Liver (tissue), 3 donors: ENCODE data around the gene UBE2E2.

ENCODE experiments used
- EGR1 ChIP-seq, 2 donors: IDR thresholded peaks; 2 replicates each; pipeline ENCODE4 v1.6.1; 2016 to 2018; ENCODE audit warnings: antibody characterized with exemption in 2 of 2, low read depth in 2 of 2
- GABPA ChIP-seq, 2 donors: IDR thresholded peaks in 1 of 2; conservative IDR thresholded peaks in 1 of 2; 2 replicates each; pipeline ENCODE4 v1.6.1; 2016; ENCODE audit warnings: antibody characterized with exemption in 2 of 2, mild to moderate bottlenecking in 1 of 2, moderate library complexity in 1 of 2
- HNF4G ChIP-seq: IDR thresholded peaks from 2 replicates; pipeline ENCODE4 v1.6.1; 2016; ENCODE audit warnings: antibody characterized with exemption
- JUND ChIP-seq, 2 donors: IDR thresholded peaks; 2 replicates each; pipeline ENCODE4 v1.6.1; 2016; ENCODE audit warnings: antibody characterized with exemption in 2 of 2
- RAD21 ChIP-seq, 2 donors: IDR thresholded peaks; 2 replicates each; pipeline ENCODE4 v1.6.1; 2016; ENCODE audit warnings: antibody characterized with exemption in 2 of 2, mild to moderate bottlenecking in 2 of 2
- SP1 ChIP-seq: IDR thresholded peaks from 2 replicates; pipeline ENCODE4 v1.6.1; 2018; ENCODE audit warnings: antibody characterized with exemption, mild to moderate bottlenecking
- YY1 ChIP-seq: IDR thresholded peaks from 2 replicates; pipeline ENCODE4 v1.6.1; 2016; ENCODE audit warnings: antibody characterized with exemption, mild to moderate bottlenecking
- TF ChIP-seq, protein P1 (sequence below): fragments of 150-350 bp; IDR thresholded peaks from 2 replicates; pipeline ENCODE4 v1.5.1; 2017; ENCODE audit warnings: improper control_type of control experiment, low read depth, low read length; ENCODE audit not compliant: missing input control
- TF ChIP-seq, protein P2 (sequence below): IDR thresholded peaks from 2 replicates; pipeline ENCODE4 v1.6.1; 2016; ENCODE audit warnings: antibody characterized with exemption
- TF ChIP-seq, protein P3 (sequence below): IDR thresholded peaks from 2 replicates; pipeline ENCODE4 v1.6.1; 2016; ENCODE audit warnings: antibody characterized with exemption, mild to moderate bottlenecking
- TF ChIP-seq, protein P4 (sequence below): IDR thresholded peaks from 2 replicates; pipeline ENCODE4 v1.6.1; 2016; ENCODE audit warnings: antibody characterized with exemption
- donor health status: healthy.
- donor health status: healthy.

DNA sequence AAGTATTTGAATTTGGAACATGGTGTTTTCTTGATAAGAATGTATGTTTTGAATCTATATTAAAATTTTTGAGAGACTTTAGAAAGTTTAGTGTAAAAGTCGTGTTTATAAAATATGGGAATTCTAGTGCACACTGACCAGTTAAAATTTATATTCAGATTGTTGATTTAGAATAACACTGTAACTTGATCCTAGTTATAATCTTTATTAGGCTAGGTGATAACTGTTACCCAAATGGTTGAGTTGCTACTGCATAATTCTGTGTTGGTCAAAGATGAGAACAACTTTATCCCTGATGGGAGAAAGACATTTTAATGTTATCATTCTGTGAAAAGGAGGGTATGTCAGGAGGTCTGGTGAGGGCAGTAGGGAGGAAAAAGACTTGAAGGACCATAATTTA, 249.3 kb downstream of the UBE2E2 start:
- TF ChIP-seq HNF4G (no peak), EGR1 (IDR thresholded peaks at IDR 0.05; ENCODE audit: low read depth in 2 of 2) (no peak), SP1 (no peak), GABPA (IDR thresholded peaks at IDR 0.05 in 1 of 2, conservative IDR thresholded peaks at IDR 0.05 in 1 of 2) (no peak), JUND (IDR thresholded peaks at IDR 0.05) (no peak), RAD21 (IDR thresholded peaks at IDR 0.05) (no peak), YY1 (no peak)
- TF ChIP-seq, protein P1, sequence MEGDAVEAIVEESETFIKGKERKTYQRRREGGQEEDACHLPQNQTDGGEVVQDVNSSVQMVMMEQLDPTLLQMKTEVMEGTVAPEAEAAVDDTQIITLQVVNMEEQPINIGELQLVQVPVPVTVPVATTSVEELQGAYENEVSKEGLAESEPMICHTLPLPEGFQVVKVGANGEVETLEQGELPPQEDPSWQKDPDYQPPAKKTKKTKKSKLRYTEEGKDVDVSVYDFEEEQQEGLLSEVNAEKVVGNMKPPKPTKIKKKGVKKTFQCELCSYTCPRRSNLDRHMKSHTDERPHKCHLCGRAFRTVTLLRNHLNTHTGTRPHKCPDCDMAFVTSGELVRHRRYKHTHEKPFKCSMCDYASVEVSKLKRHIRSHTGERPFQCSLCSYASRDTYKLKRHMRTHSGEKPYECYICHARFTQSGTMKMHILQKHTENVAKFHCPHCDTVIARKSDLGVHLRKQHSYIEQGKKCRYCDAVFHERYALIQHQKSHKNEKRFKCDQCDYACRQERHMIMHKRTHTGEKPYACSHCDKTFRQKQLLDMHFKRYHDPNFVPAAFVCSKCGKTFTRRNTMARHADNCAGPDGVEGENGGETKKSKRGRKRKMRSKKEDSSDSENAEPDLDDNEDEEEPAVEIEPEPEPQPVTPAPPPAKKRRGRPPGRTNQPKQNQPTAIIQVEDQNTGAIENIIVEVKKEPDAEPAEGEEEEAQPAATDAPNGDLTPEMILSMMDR = no peak
- TF ChIP-seq, protein P2, sequence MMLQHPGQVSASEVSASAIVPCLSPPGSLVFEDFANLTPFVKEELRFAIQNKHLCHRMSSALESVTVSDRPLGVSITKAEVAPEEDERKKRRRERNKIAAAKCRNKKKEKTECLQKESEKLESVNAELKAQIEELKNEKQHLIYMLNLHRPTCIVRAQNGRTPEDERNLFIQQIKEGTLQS = no peak
- TF ChIP-seq, protein P3, sequence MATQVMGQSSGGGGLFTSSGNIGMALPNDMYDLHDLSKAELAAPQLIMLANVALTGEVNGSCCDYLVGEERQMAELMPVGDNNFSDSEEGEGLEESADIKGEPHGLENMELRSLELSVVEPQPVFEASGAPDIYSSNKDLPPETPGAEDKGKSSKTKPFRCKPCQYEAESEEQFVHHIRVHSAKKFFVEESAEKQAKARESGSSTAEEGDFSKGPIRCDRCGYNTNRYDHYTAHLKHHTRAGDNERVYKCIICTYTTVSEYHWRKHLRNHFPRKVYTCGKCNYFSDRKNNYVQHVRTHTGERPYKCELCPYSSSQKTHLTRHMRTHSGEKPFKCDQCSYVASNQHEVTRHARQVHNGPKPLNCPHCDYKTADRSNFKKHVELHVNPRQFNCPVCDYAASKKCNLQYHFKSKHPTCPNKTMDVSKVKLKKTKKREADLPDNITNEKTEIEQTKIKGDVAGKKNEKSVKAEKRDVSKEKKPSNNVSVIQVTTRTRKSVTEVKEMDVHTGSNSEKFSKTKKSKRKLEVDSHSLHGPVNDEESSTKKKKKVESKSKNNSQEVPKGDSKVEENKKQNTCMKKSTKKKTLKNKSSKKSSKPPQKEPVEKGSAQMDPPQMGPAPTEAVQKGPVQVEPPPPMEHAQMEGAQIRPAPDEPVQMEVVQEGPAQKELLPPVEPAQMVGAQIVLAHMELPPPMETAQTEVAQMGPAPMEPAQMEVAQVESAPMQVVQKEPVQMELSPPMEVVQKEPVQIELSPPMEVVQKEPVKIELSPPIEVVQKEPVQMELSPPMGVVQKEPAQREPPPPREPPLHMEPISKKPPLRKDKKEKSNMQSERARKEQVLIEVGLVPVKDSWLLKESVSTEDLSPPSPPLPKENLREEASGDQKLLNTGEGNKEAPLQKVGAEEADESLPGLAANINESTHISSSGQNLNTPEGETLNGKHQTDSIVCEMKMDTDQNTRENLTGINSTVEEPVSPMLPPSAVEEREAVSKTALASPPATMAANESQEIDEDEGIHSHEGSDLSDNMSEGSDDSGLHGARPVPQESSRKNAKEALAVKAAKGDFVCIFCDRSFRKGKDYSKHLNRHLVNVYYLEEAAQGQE = no peak
- TF ChIP-seq, protein P4, sequence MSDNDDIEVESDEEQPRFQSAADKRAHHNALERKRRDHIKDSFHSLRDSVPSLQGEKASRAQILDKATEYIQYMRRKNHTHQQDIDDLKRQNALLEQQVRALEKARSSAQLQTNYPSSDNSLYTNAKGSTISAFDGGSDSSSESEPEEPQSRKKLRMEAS = no peak
